NCI-H69 (cell line): ENCODE measurements around the gene HLA-DMA.

Source experiments
- DNase-seq: peaks from one replicate; lab custom pipeline; 2025; lab: John Stamatoyannopoulos, UW

HLA-DMA gene

GRCh38 chr6:32952817-32953739 is at the start of gene HLA-DMA:
Gene HLA-DMA, minus strand, starts transcription at chr6:32953097. Its CDS starts 61 bp downstream, at chr6:32953036.
- DNase-seq: peak; percentile 60

GRCh38 chr6:33001685-33002084 is 48.8 kb upstream of the HLA-DMA start:
- no peak for DNase-seq

- DNase-seq: peak; percentile 56
Observed at GRCh38 chr6:33000055-33000454, 47.2 kb upstream of the HLA-DMA start.

GRCh38 chr6:32995448-32995847 is 42.6 kb upstream of the HLA-DMA start:
- DNase-seq: no peak

GRCh38 chr6:32993363-32993973 is 40.6 kb upstream of the HLA-DMA start:
- DNase-seq: no peak

- DNase-seq: no peak
Observed at GRCh38 chr6:32991972-32992371, 39.1 kb upstream of the HLA-DMA start.

- no peak for DNase-seq
Observed at GRCh38 chr6:32989368-32989767, 36.5 kb upstream of the HLA-DMA start.

GRCh38 chr6:32984622-32985389 is 31.9 kb upstream of the HLA-DMA start:
- DNase-seq: peak; percentile 97

GRCh38 chr6:32983964-32984621 is 31.2 kb upstream of the HLA-DMA start:
- no peak for DNase-seq

- DNase-seq: no peak
Observed at GRCh38 chr6:32983493-32983848, 30.6 kb upstream of the HLA-DMA start.

- peak; percentile 67 for DNase-seq
Observed at GRCh38 chr6:32982702-32983492, 30.0 kb upstream of the HLA-DMA start.

- DNase-seq: peak; percentile 75
Observed at GRCh38 chr6:32982084-32982701, 29.3 kb upstream of the HLA-DMA start.

- DNase-seq: no peak
Observed at GRCh38 chr6:32980488-32981038, 27.7 kb upstream of the HLA-DMA start.

- no peak for DNase-seq
Observed at GRCh38 chr6:32979720-32980487, 27.0 kb upstream of the HLA-DMA start.

GRCh38 chr6:32977953-32978324 is 25.0 kb upstream of the HLA-DMA start:
- DNase-seq: no peak

- DNase-seq: no peak
Observed at GRCh38 chr6:32977272-32977952, 24.5 kb upstream of the HLA-DMA start.

GRCh38 chr6:32976334-32977069 is 23.6 kb upstream of the HLA-DMA start:
- no peak for DNase-seq

GRCh38 chr6:32975886-32976285 is 23.0 kb upstream of the HLA-DMA start:
- no peak for DNase-seq
